Glutamatergic neuron (in vitro differentiated cells): ENCODE results near the gene FAM83G. TPM values are rescaled to one million over a fixed set of nuclear protein-coding genes. Genes with fewer than 3 reads are reported as not detected.

Source experiments
- DNase-seq: peaks from one replicate; pipeline ENCODE4 v3.0.0; 2022
- H3K27ac Mint-ChIP-seq: one replicate; pipeline ENCODE4 v1.8.0; 2020; ENCODE audit warnings: mild to moderate bottlenecking, mixed read lengths, inconsistent platforms; ENCODE audit not compliant: unreplicated experiment
- H3K27me3 Mint-ChIP-seq: one replicate; pipeline ENCODE4 v1.8.0; 2020; ENCODE audit warnings: mild to moderate bottlenecking, moderate library complexity, mixed read lengths, inconsistent platforms; ENCODE audit not compliant: unreplicated experiment
- H3K36me3 Mint-ChIP-seq: one replicate; pipeline ENCODE4 v1.8.0; 2020; ENCODE audit warnings: mild to moderate bottlenecking, mixed read lengths, inconsistent platforms; ENCODE audit not compliant: unreplicated experiment
- H3K4me1 Mint-ChIP-seq: one replicate; pipeline ENCODE4 v1.8.0; 2020; ENCODE audit warnings: mild to moderate bottlenecking, low read depth, mixed read lengths, inconsistent platforms; ENCODE audit not compliant: unreplicated experiment
- H3K4me3 Mint-ChIP-seq: one replicate; pipeline ENCODE4 v1.8.0; 2020; ENCODE audit warnings: mild to moderate bottlenecking, mixed read lengths, inconsistent platforms; ENCODE audit not compliant: unreplicated experiment
- H3K9me3 Mint-ChIP-seq: one replicate; pipeline ENCODE4 v1.8.0; 2020; ENCODE audit warnings: mild to moderate bottlenecking, moderate library complexity, mixed read lengths, inconsistent platforms; ENCODE audit not compliant: unreplicated experiment
- total RNA-seq: library from RNA; stranded (reverse); fragmentation: NEBNext Ultra II Directional; extraction: Animal tissue kit (Norgen Biotek cat#: 25700); gene quantifications from one replicate; pipeline ENCODE4 v1.2.1, GENCODE V29; 2021; ENCODE audit not compliant: unreplicated experiment
- TF ChIP-seq, protein P1 (sequence below): fragments of 200-600 bp; sonication (generic); IDR thresholded peaks from one replicate; pipeline ENCODE4 v1.5.0; 2021; ENCODE audit not compliant: partially characterized antibody, unreplicated experiment

Gene FAM83G
- total RNA-seq, 1 donor from 2014 or later, result 2.0 TPM

DNA sequence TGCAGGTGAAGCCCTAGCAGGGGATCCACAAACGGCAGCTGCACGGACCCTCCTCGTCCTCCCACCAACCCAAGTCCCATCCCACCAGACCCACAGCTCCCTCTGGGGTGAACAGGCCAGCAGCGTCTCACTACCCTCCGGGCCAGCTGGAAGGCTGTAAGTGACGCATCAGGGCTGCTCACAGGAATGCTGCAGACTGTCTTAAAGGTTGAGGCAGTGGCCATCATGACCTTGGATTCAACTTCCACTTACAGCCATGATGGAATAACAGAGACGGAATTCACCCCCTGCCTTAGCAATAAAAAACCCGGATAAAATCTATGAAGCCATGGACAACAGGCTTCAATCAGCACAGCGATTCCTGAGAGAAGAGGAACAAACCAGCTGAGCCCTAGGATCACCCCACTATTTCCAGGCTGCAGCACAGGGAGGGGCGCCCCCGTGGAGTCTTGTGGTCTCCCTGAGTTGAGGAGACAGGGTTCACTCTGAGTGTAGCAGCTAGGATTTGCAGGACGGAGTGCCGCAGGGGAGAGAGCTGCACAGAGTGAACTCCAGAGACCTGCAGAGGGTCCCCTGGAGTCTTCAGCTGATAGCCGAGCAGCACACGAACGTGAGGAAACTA is 10.5 kb downstream of the FAM83G start:
- DNase-seq, result no peak
- Mint-ChIP-seq H3K27ac (no peak overlapping the region), H3K36me3 (peaks cover 13% of the 10 kb centered on the region), H3K4me3 (no peak overlapping the region), H3K27me3 (peaks cover 5% of the 10 kb centered on the region), H3K4me1 (peaks cover 4% of the 10 kb centered on the region), H3K9me3 (peaks cover 2% of the 10 kb centered on the region)
- TF ChIP-seq, protein P1, sequence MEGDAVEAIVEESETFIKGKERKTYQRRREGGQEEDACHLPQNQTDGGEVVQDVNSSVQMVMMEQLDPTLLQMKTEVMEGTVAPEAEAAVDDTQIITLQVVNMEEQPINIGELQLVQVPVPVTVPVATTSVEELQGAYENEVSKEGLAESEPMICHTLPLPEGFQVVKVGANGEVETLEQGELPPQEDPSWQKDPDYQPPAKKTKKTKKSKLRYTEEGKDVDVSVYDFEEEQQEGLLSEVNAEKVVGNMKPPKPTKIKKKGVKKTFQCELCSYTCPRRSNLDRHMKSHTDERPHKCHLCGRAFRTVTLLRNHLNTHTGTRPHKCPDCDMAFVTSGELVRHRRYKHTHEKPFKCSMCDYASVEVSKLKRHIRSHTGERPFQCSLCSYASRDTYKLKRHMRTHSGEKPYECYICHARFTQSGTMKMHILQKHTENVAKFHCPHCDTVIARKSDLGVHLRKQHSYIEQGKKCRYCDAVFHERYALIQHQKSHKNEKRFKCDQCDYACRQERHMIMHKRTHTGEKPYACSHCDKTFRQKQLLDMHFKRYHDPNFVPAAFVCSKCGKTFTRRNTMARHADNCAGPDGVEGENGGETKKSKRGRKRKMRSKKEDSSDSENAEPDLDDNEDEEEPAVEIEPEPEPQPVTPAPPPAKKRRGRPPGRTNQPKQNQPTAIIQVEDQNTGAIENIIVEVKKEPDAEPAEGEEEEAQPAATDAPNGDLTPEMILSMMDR, result no peak

DNA sequence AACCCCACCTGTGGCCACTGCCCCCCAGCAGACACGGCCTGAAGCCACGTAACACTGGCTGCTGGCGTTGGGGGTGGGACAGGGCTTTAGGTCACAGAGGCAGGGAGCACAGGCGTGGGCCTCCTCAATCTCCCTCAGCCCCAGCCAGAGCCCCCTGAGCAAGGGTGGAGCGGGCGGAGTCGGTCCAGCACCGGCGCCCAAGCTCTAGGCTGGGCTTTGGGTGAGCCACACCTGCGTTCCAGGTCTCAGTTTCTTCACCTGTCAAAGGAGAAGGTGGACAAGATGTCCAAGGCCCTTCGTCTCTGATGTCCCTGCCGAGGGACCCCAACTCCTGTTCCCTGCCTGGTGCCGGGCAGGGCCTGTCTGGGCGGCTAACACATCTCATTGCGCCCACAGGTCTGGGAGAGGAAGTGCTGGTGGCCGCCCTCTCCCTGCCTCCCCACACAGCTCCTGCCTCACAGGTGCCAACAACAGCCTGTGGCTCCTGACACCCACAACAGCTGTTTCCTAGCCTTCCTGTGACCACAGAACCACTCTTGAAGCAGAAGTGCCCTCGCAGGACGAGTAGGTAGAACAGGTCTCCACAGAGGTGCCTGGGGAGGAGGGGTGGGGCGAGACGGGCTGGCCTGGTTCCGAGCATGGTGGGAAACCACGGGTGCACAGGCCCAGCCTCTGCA is 12.0 kb downstream of the FAM83G start:
- H3K27me3 Mint-ChIP-seq, result peaks cover 3% of the 10 kb centered on the region
- no peak for DNase-seq
- H3K4me1 Mint-ChIP-seq, result peaks cover 4% of the 10 kb centered on the region
- H3K36me3 Mint-ChIP-seq, result peaks cover 13% of the 10 kb centered on the region
- H3K4me3 Mint-ChIP-seq, result no peak overlapping the region
- peaks cover 2% of the 10 kb centered on the region for H3K9me3 Mint-ChIP-seq
- TF ChIP-seq, protein P1, result no peak
- peak overlapping the region; percentile 17 for H3K27ac Mint-ChIP-seq

GRCh38 chr17:18991531-18992315 is 12.8 kb downstream of the FAM83G start:
- peaks cover 2% of the 10 kb centered on the region for H3K27me3 Mint-ChIP-seq
- TF ChIP-seq, protein P1, result no peak
- H3K9me3 Mint-ChIP-seq, result peaks cover 2% of the 10 kb centered on the region
- H3K4me3 Mint-ChIP-seq, result no peak overlapping the region
- peaks cover 13% of the 10 kb centered on the region for H3K36me3 Mint-ChIP-seq
- no peak overlapping the region for H3K27ac Mint-ChIP-seq
- no peak for DNase-seq
- H3K4me1 Mint-ChIP-seq, result peaks cover 4% of the 10 kb centered on the region

GRCh38 chr17:18990331-18990730 is 14.2 kb downstream of the FAM83G start:
- Mint-ChIP-seq H3K27ac (peak overlapping the region; percentile 48), H3K27me3 (peaks cover 2% of the 10 kb centered on the region), H3K4me1 (peaks cover 4% of the 10 kb centered on the region), H3K4me3 (no peak overlapping the region), H3K9me3 (no peaks in the 10 kb centered on the region), H3K36me3 (peaks cover 6% of the 10 kb centered on the region)
- DNase-seq, result no peak
- TF ChIP-seq, protein P1, result no peak
